SK-N-SH treated with all-trans-retinoic acid at 6 μM for 48 hours (cell line): ENCODE data around the gene RTBDN.
A peak's percentile ranks its signal among the peaks of the same experiment; 100 is the strongest.

Source experiments
- ATAC-seq: fragments of 200-7000 bp; cut with Tn5 transposase; 3 replicates; pipeline ENCODE4 v1.9.1; 2020; ENCODE audit warnings: mild to moderate bottlenecking, moderate library complexity
- ARNTL ChIP-seq: fragments of 450-650 bp; formaldehyde crosslinking; IDR thresholded peaks from 2 replicates; pipeline ENCODE4 v1.5.0; 2020; ENCODE audit warnings: low read depth, mild to moderate bottlenecking, moderate library complexity, borderline replicate concordance
- BACH2 ChIP-seq: fragments of 250-450 bp; sonication (Bioruptor Pico); IDR thresholded peaks from 2 replicates; pipeline ENCODE4 v1.9.0; 2021; ENCODE audit warnings: mild to moderate bottlenecking, borderline replicate concordance
- ESRRG ChIP-seq: fragments of 250-450 bp; sonication (Bioruptor Pico); IDR thresholded peaks from 2 replicates; pipeline ENCODE4 v1.6.1; 2021; ENCODE audit warnings: mild to moderate bottlenecking
- PATZ1 ChIP-seq: fragments of 250-450 bp; sonication (Bioruptor Pico); IDR thresholded peaks from 2 replicates; pipeline ENCODE4 v1.8.0; 2020; ENCODE audit warnings: mild to moderate bottlenecking, moderate library complexity, borderline replicate concordance
- POU6F1 ChIP-seq: fragments of 250-450 bp; sonication (Bioruptor Pico); IDR thresholded peaks from 2 replicates; pipeline ENCODE4 v1.8.0; 2021; ENCODE audit warnings: low read depth, mild to moderate bottlenecking, moderate library complexity, borderline replicate concordance
- PPARA ChIP-seq: fragments of 250-450 bp; sonication (Bioruptor Pico); IDR thresholded peaks from 2 replicates; pipeline ENCODE4 v1.5.0; 2020; ENCODE audit warnings: mild to moderate bottlenecking, borderline replicate concordance
- RARB ChIP-seq: fragments of 250-450 bp; sonication (Bioruptor Pico); IDR thresholded peaks from 2 replicates; pipeline ENCODE4 v1.8.0; 2021; ENCODE audit warnings: mild to moderate bottlenecking, moderate library complexity
- SNAI2 ChIP-seq: fragments of 250-450 bp; sonication (Bioruptor Pico); IDR thresholded peaks from 2 replicates; pipeline ENCODE4 v1.5.0; 2020; ENCODE audit warnings: mild to moderate bottlenecking, moderate library complexity
- TSHZ2 ChIP-seq: fragments of 250-450 bp; sonication (Bioruptor Pico); IDR thresholded peaks from 2 replicates; pipeline ENCODE4 v1.5.0; 2020; ENCODE audit warnings: mild to moderate bottlenecking, moderate library complexity
- ZC3H10 ChIP-seq: fragments of 250-450 bp; sonication (Bioruptor Pico); IDR thresholded peaks from 2 replicates; pipeline ENCODE4 v1.5.1; 2021; ENCODE audit warnings: mild to moderate bottlenecking, moderate library complexity
- ZFP3 ChIP-seq: fragments of 250-450 bp; sonication (Bioruptor Pico); IDR thresholded peaks from 2 replicates; pipeline ENCODE4 v1.5.0; 2020; ENCODE audit warnings: mild to moderate bottlenecking, moderate library complexity
- ZFP30 ChIP-seq: fragments of 450-650 bp; formaldehyde crosslinking; IDR thresholded peaks from 2 replicates; pipeline ENCODE4 v1.5.0; 2022; ENCODE audit warnings: mild to moderate bottlenecking, moderate library complexity
- ZNF565 ChIP-seq: fragments of 450-650 bp; formaldehyde crosslinking; conservative IDR thresholded peaks from 2 replicates; pipeline ENCODE4 v1.5.0; 2020; ENCODE audit warnings: low read depth, mild to moderate bottlenecking, moderate library complexity
- ZNF70 ChIP-seq: fragments of 450-650 bp; formaldehyde crosslinking; IDR thresholded peaks from 2 replicates; pipeline ENCODE4 v1.5.0; 2020; ENCODE audit warnings: mild to moderate bottlenecking, moderate library complexity
- ZNF8 ChIP-seq: fragments of 450-650 bp; formaldehyde crosslinking; IDR thresholded peaks from 2 replicates; pipeline ENCODE4 v1.5.0; 2020; ENCODE audit warnings: mild to moderate bottlenecking, moderate library complexity

The RTBDN gene

GRCh38 chr19:12783291-12783848, 51.0 kb downstream of the RTBDN start:
- no peak for ATAC-seq
- TF ChIP-seq PATZ1 (CRISPR knock-in tag) (no peak), ZC3H10 (CRISPR knock-in tag) (no peak), RARB (CRISPR knock-in tag) (no peak)

DNA sequence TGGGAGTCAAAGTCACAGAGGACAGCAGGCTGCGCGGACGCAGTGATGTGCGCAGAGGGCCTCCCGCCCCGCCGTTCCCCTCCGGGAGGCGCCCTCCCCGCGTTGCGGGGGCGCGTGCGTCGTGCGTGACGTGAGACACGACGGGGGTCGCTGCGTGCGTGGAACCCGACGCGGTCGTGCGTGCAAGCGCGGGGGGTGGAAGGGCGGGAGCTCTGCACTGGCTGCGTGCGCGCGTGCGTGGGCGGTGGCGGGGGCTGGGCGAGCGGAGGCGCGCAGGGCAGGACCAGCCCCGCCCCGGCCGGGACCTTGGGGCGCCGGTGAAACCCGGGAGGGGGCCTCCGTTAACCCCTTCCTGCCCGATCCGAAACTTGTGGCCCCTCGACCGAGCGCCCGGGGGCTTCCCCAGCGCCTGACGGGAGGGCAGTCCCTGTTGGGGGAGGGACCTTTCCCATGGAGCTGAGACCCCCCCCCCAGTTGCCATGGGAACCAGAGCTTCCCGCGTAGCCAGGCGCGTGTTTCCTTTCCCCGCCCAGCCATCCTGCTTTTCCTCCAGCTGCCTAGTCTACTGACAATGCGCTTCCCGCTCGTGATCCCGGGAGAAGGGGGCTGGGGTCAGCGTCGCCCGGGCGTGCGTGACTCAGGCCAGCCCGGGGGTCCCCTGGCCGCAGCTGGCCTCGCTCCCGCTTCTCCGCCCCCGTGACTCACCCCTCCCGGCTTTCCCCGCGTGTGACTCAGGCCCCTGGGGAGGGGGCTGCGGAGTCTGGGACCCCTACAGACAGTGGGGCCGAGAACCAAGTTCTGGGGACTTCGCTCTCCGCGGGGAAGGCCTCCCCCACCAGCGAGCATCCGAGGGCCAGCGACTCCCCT, 51.7 kb downstream of the RTBDN start:
- ATAC-seq: peak; percentile 44
- TF ChIP-seq ZFP3 (peak; percentile 50; the same call in 1 of the 2 replicates), SNAI2 (CRISPR knock-in tag) (peak; percentile 48; the same call in 1 of the 2 replicates), ZNF8 (CRISPR knock-in tag) (no peak), PATZ1 (CRISPR knock-in tag) (peak; percentile 98), ZFP30 (CRISPR knock-in tag) (no peak), POU6F1 (no peak), TSHZ2 (CRISPR knock-in tag) (peak; percentile 94), ZC3H10 (CRISPR knock-in tag) (peak; percentile 75; the same call in 1 of the 2 replicates)

DNA sequence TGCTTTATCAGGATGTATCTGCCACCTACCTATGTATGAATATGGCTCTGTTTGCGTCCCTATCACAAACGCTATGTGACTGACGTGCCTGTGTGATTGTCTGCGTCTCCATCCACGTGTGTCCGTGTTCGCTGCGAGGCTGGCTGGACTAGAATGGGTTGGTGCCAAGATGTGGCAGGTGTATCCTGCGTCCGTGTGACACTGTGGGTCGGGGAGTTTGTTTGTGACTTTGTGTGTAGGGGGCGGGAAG, 52.3 kb downstream of the RTBDN start:
- TF ChIP-seq RARB (CRISPR knock-in tag): no peak
- no peak for TF ChIP-seq BACH2 (CRISPR knock-in tag)
- no peak for TF ChIP-seq ESRRG (CRISPR knock-in tag)
- TF ChIP-seq ARNTL: no peak
- no peak for TF ChIP-seq ZNF8 (CRISPR knock-in tag)
- ATAC-seq: no peak

DNA sequence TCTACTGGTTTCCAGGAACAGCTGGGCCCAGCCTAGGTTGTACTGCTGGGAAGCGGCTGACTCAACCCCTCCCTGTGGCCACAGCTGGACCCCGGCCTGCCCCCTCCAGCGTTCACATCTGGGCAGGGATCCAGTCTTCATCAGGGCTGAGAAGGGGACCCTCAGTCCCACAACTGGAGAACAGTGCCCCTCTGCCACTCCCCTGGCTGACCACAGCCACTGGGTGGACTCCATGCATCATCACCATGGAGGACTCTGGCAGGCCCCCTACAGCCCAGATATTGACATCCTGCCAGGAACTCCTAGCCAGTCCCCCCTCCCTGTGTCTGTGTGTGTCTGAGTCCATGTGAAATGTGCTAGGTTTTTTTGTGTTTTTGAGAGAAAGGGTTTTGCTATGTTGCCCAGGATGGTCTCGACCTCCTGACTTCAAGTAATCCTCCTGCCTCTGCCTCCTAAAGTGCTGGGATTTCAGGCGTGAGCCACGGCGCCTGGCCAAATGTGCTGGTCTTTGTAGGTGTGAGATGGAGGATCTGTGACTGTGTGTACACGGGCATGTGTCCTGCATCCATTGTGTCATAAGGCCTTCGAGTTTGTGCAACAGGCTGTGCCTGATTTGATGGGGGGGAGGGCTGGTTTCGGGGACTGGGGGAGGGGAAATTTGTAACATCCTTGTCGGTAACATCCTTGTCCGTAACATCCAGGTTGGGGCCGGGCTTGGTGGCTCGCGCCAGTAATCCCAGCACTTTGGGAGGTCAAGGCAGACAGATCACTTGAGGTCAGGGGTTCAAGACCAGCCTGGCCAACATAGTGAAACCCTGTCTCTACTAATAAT, 55.0 kb downstream of the RTBDN start:
- TF ChIP-seq POU6F1 (no peak), ZNF8 (CRISPR knock-in tag) (peak; percentile 41; the same call in 1 of the 2 replicates)
- peak; percentile 5; the same call in 1 of the 3 replicates for ATAC-seq

GRCh38 chr19:12778905-12779161, 55.5 kb downstream of the RTBDN start:
- no peak for ATAC-seq
- no peak for TF ChIP-seq PPARA
- no peak for TF ChIP-seq PATZ1 (CRISPR knock-in tag)
- no peak for TF ChIP-seq BACH2 (CRISPR knock-in tag)
- TF ChIP-seq ZNF70 (CRISPR knock-in tag): no peak
- no peak for TF ChIP-seq ZNF565 (CRISPR knock-in tag)
- no peak for TF ChIP-seq ZNF8 (CRISPR knock-in tag)
- no peak for TF ChIP-seq ARNTL
